Smooth muscle cell (in vitro differentiated cells): ENCODE measurements around the gene PIERCE2. TPM values are rescaled to one million over a fixed set of nuclear protein-coding genes. Genes with fewer than 3 reads are reported as not detected.

Source experiments
- DNase-seq: peaks from one replicate; lab custom pipeline; 2025; ENCODE audit not compliant: unreplicated experiment; lab: John Stamatoyannopoulos, UW
- H2AFZ ChIP-seq: fragments of 200-600 bp; sonication (generic); 2 replicates; pipeline ENCODE4 v1.6.0; 2016; ENCODE audit warnings: antibody characterized with exemption, low read depth, mild to moderate bottlenecking
- H3F3A ChIP-seq: fragments of 200-600 bp; sonication (generic); 2 replicates; pipeline ENCODE4 v1.6.0; 2017; ENCODE audit warnings: antibody characterized with exemption, low read depth
- H3K27ac ChIP-seq: fragments of 200-600 bp; sonication (generic); 2 replicates; pipeline ENCODE4 v1.5.1; 2016; ENCODE audit warnings: low read depth, mild to moderate bottlenecking
- H3K27me3 ChIP-seq: fragments of 200-600 bp; sonication (generic); 2 replicates; pipeline ENCODE4 v1.6.1; 2016; ENCODE audit warnings: low read depth, mild to moderate bottlenecking
- H3K36me3 ChIP-seq: fragments of 200-600 bp; sonication (generic); 2 replicates; pipeline ENCODE4 v1.5.1; 2016; ENCODE audit warnings: low read depth
- H3K4me1 ChIP-seq: fragments of 200-600 bp; sonication (generic); 2 replicates; pipeline ENCODE4 v1.5.1; 2016; ENCODE audit warnings: low read depth
- H3K4me2 ChIP-seq: fragments of 200-600 bp; sonication (generic); 2 replicates; pipeline ENCODE4 v1.6.0; 2016; ENCODE audit warnings: mild to moderate bottlenecking
- H3K4me3 ChIP-seq: fragments of 200-600 bp; sonication (generic); 2 replicates; pipeline ENCODE4 v1.5.1; 2016; ENCODE audit warnings: mild to moderate bottlenecking
- H3K79me2 ChIP-seq: fragments of 200-600 bp; sonication (generic); 2 replicates; pipeline ENCODE4 v1.6.0; 2016; ENCODE audit warnings: low read depth, mild to moderate bottlenecking
- H3K9ac ChIP-seq: fragments of 200-600 bp; sonication (generic); 2 replicates; pipeline ENCODE4 v1.6.0; 2016; ENCODE audit warnings: low read depth
- H3K9me3 ChIP-seq: fragments of 200-600 bp; sonication (generic); replicated peaks from 2 replicates; pipeline ENCODE4 v1.5.1; 2016; ENCODE audit warnings: low read depth
- H4K20me1 ChIP-seq: fragments of 200-600 bp; sonication (generic); 2 replicates; pipeline ENCODE4 v1.6.0; 2016; ENCODE audit warnings: low read depth
- WGBS: methylation state at CpG from one replicate; pipeline ENCODE4 v1.1.7; 2016; ENCODE audit warnings: low lambda C conversion rate; 5-methylcytosine and 5-hydroxymethylcytosine counted together
- polyA plus RNA-seq: library from polyadenylated mRNA; unstranded; fragments of >200 nt; fragmentation: Nextera tagmentation; extraction: Ambion mirVana; gene quantifications from 2 replicates; pipeline ENCODE4 v1.2.1, GENCODE V29; 2016
- total RNA-seq: library from RNA; depleted of rRNA; stranded (reverse); fragments of >200 nt; gene quantifications from 2 replicates; pipeline ENCODE4 v1.2.3, GENCODE V29; 2014
- TF ChIP-seq, protein P1 (sequence below): fragments of 200-600 bp; sonication (generic); IDR thresholded peaks from 2 replicates; pipeline ENCODE4 v1.5.1; 2017; ENCODE audit warnings: borderline replicate concordance, mild to moderate bottlenecking, antibody characterized with exemption; ENCODE audit not compliant: insufficient read depth, poor library complexity, severe bottlenecking

The PIERCE2 gene, protein sequence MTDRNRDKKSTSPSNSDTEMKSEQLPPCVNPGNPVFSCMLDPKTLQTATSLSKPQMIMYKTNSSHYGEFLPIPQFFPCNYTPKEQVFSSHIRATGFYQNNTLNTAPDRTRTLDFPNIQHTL
- total RNA-seq (2.7 and 11.4 TPM in 2 replicates), polyA plus RNA-seq (2.6 TPM in 1 of 2 replicates, not detected in the other)

- H3K4me2 ChIP-seq: peak within 1 kb of the TSS; percentile 94
- peak within 1 kb of the TSS; percentile 77 for H3K27ac ChIP-seq
- peak; percentile 71 for DNase-seq
- no peaks in the 10 kb centered on the region for H4K20me1 ChIP-seq
- H2AFZ ChIP-seq: peak within 1 kb of the TSS; percentile 95
- WGBS: under 1% methylated on average over 70 of the region's 70 CpGs
- TF ChIP-seq, protein P1, sequence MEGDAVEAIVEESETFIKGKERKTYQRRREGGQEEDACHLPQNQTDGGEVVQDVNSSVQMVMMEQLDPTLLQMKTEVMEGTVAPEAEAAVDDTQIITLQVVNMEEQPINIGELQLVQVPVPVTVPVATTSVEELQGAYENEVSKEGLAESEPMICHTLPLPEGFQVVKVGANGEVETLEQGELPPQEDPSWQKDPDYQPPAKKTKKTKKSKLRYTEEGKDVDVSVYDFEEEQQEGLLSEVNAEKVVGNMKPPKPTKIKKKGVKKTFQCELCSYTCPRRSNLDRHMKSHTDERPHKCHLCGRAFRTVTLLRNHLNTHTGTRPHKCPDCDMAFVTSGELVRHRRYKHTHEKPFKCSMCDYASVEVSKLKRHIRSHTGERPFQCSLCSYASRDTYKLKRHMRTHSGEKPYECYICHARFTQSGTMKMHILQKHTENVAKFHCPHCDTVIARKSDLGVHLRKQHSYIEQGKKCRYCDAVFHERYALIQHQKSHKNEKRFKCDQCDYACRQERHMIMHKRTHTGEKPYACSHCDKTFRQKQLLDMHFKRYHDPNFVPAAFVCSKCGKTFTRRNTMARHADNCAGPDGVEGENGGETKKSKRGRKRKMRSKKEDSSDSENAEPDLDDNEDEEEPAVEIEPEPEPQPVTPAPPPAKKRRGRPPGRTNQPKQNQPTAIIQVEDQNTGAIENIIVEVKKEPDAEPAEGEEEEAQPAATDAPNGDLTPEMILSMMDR: peak; percentile 53
- H3K79me2 ChIP-seq: no peaks in the 10 kb centered on the region
- no peaks in the 10 kb centered on the region for H3K9me3 ChIP-seq
- H3K9ac ChIP-seq: peak within 1 kb of the TSS; percentile 82
- H3K27me3 ChIP-seq: no peaks in the 10 kb centered on the region
- no peaks in the 10 kb centered on the region for H3F3A ChIP-seq
- H3K4me1 ChIP-seq: peaks cover 4% of the 10 kb centered on the region
- H3K4me3 ChIP-seq: peak within 1 kb of the TSS; percentile 88
- no peaks in the 10 kb centered on the region for H3K36me3 ChIP-seq
These were observed at the start of gene PIERCE2, which contains the start of gene CCPG1 for GRCh38 chr15:55408012-55408928. Gene PIERCE2, plus strand, starts transcription at chr15:55408495. Its CDS starts 274 bp downstream, at chr15:55408769. Gene CCPG1, minus strand, starts transcription at chr15:55408359. Its CDS starts 18,935 bp downstream, at chr15:55389424.

DNA sequence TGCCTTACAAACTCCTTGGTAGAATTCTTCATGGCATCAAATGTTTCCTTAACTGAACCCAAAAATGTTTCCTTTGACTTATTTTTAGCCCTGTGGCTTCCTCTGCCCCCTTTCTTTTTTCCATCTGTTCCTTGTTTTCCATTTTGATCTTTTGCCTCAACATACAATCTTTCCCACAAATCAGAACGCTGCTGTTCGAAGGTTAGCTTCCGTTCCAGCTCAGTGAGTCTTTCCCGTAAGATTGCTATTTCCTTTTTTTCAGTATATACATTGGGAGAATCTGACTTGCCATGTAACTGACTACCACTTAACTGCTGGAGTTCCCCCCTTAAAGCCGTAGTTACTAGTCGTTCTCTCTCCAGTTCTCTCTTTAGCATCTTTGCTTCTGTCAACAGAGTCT is 48.0 kb upstream of the PIERCE2 start:
- Histone ChIP-seq H2AFZ (no peak overlapping the region), H3K27me3 (no peaks in the 10 kb centered on the region), H3K9me3 (no peaks in the 10 kb centered on the region), H3K9ac (no peak overlapping the region), H3K4me2 (no peak overlapping the region), H3K4me3 (no peak overlapping the region), H3K4me1 (no peaks in the 10 kb centered on the region), H3F3A (no peaks in the 10 kb centered on the region), H4K20me1 (no peaks in the 10 kb centered on the region), H3K36me3 (peaks cover 7% of the 10 kb centered on the region), H3K27ac (no peak overlapping the region), H3K79me2 (no peaks in the 10 kb centered on the region)
- DNase-seq: no peak
- 80% methylated on average over 6 of the region's 6 CpGs for WGBS
- TF ChIP-seq, protein P1: no peak

DNA sequence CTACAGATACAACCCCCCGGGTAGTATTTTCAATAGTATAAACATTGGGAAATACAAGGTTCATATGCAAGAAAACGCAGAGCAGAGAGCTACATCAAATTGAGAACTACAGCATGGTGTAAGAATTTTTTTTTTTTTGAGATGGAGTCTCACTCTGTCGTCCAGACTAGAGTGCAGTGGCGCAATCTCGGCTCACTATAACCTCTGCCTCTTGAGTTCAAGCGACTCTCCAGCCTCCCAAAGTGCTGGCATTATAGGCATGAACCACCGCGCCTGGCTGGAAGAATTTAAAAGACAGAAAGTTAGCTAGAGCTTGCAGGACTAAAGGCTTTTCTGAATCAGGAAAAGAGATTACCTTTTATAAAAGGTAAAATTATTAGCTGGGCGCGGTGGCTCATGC is 47.2 kb upstream of the PIERCE2 start:
- H2AFZ ChIP-seq: no peak overlapping the region
- no peak overlapping the region for H3K9ac ChIP-seq
- H3K4me3 ChIP-seq: no peak overlapping the region
- H3K4me2 ChIP-seq: no peak overlapping the region
- no peaks in the 10 kb centered on the region for H3K9me3 ChIP-seq
- no peaks in the 10 kb centered on the region for H3F3A ChIP-seq
- H3K27me3 ChIP-seq: no peaks in the 10 kb centered on the region
- TF ChIP-seq, protein P1: no peak
- no peaks in the 10 kb centered on the region for H3K79me2 ChIP-seq
- peaks cover under 1% of the 10 kb centered on the region for H3K36me3 ChIP-seq
- no peak for DNase-seq
- H4K20me1 ChIP-seq: no peaks in the 10 kb centered on the region
- H3K27ac ChIP-seq: no peak overlapping the region
- H3K4me1 ChIP-seq: no peaks in the 10 kb centered on the region
- 94% methylated on average over 10 of the region's 10 CpGs for WGBS
